ENCODE results near the gene MCOLN3.

DNA sequence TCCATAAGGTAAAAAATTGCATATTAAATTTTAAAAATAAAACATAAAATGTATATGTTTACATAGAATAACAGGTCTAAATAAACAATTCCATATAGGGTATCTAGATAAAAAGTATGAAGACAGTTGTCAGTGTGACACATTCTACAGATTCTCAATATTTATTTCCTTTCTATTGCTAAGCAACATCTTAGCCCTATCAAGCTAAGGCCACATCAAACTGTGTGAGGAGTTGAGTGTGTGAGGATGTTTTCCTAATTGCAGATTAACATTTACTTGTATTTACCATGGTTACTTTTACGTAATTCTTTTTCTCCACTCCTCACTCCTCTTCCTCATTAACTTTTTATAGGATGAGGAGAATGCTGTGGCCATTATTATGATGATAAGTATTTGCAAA is 41.9 kb upstream of the MCOLN3 start:
- TF ChIP-seq, protein P1, sequence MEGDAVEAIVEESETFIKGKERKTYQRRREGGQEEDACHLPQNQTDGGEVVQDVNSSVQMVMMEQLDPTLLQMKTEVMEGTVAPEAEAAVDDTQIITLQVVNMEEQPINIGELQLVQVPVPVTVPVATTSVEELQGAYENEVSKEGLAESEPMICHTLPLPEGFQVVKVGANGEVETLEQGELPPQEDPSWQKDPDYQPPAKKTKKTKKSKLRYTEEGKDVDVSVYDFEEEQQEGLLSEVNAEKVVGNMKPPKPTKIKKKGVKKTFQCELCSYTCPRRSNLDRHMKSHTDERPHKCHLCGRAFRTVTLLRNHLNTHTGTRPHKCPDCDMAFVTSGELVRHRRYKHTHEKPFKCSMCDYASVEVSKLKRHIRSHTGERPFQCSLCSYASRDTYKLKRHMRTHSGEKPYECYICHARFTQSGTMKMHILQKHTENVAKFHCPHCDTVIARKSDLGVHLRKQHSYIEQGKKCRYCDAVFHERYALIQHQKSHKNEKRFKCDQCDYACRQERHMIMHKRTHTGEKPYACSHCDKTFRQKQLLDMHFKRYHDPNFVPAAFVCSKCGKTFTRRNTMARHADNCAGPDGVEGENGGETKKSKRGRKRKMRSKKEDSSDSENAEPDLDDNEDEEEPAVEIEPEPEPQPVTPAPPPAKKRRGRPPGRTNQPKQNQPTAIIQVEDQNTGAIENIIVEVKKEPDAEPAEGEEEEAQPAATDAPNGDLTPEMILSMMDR (conservative IDR thresholded peaks at IDR 0.05; ENCODE audit: low read length), result no peak
- TF ChIP-seq EZH2phosphoT487 (IDR thresholded peaks at IDR 0.05; ENCODE audit: borderline replicate concordance), result no peak

Measured in Loucy (cell line).